Keratinocyte (primary cell): ENCODE results near the gene OLFML2A. TPM values are rescaled to one million over a fixed set of nuclear protein-coding genes. Genes with fewer than 3 reads are reported as not detected.

Source experiments
- DNase-seq: peaks from one replicate; pipeline ENCODE4 v3.0.0-alpha.2; 2011; ENCODE audit warnings: low read depth, missing footprints, low spot score
- FAIRE-seq: peaks from 2 replicates; lab custom pipeline; 2011; peaks lifted over from hg19 to GRCh38; lab: Jason Lieb, UNC
- H2AFZ ChIP-seq: 2 replicates; pipeline ENCODE4 v1.6.0; 2012; ENCODE audit warnings: low read length, control low read depth, inconsistent platforms; ENCODE audit not compliant: control insufficient read depth
- H3K27ac ChIP-seq: 2 replicates; pipeline ENCODE4 v1.5.1; 2011; ENCODE audit warnings: low read length; ENCODE audit not compliant: control insufficient read depth, insufficient read depth
- H3K27me3 ChIP-seq: 3 replicates; pipeline ENCODE4 v1.6.0; 2011; ENCODE audit warnings: low read length; ENCODE audit not compliant: control insufficient read depth, insufficient read depth; ENCODE audit errors: extremely low read depth
- H3K36me3 ChIP-seq, 2 experiments: 2 replicates in 1 of 2; 3 replicates in 1 of 2; pipeline ENCODE4 v1.5.1; 2011; ENCODE audit warnings: low read length in 2 of 2, mild to moderate bottlenecking in 1 of 2; ENCODE audit not compliant: control insufficient read depth in 2 of 2, insufficient read depth in 2 of 2; ENCODE audit errors: extremely low read depth in 1 of 2
- H3K4me1 ChIP-seq: 3 replicates; pipeline ENCODE4 v1.5.1; 2011; ENCODE audit warnings: low read length; ENCODE audit not compliant: control insufficient read depth, insufficient read depth; ENCODE audit errors: extremely low read depth
- H3K4me2 ChIP-seq: 3 replicates; pipeline ENCODE4 v1.6.0; 2011; ENCODE audit warnings: low read depth, low read length; ENCODE audit not compliant: control insufficient read depth, insufficient read depth; ENCODE audit errors: extremely low read depth
- H3K4me3 ChIP-seq, 3 experiments: fragments of 200-600 bp in 1 of 3; sonication (generic) in 1 of 3; 2 replicates in 2 of 3; 3 replicates in 1 of 3; pipeline ENCODE4 v1.5.1; 2011 to 2016; ENCODE audit warnings: low read length in 3 of 3, mild to moderate bottlenecking in 3 of 3, control low read depth in 2 of 3, inconsistent platforms in 1 of 3, low read depth in 1 of 3, mixed read lengths in 1 of 3, mixed run types in 1 of 3, moderate library complexity in 1 of 3; ENCODE audit not compliant: control insufficient read depth in 2 of 3, insufficient read depth in 2 of 3; ENCODE audit errors: extremely low read depth in 1 of 3
- H3K79me2 ChIP-seq: 2 replicates; pipeline ENCODE4 v1.6.0; 2012; ENCODE audit warnings: low read length; ENCODE audit not compliant: control insufficient read depth, insufficient read depth
- H3K9ac ChIP-seq: 3 replicates; pipeline ENCODE4 v1.6.0; 2011; ENCODE audit warnings: low read length; ENCODE audit not compliant: control insufficient read depth, insufficient read depth; ENCODE audit errors: extremely low read depth
- H3K9me1 ChIP-seq: 3 replicates; pipeline ENCODE4 v1.6.0; 2011; ENCODE audit warnings: low read length; ENCODE audit not compliant: control insufficient read depth, insufficient read depth; ENCODE audit errors: extremely low read depth
- H3K9me3 ChIP-seq: 2 replicates; pipeline ENCODE4 v1.5.1; 2012; ENCODE audit warnings: low read depth, low read length; ENCODE audit not compliant: control insufficient read depth
- H4K20me1 ChIP-seq: 3 replicates; pipeline ENCODE4 v1.6.0; 2011; ENCODE audit warnings: low read length; ENCODE audit not compliant: control insufficient read depth, insufficient read depth; ENCODE audit errors: extremely low read depth
- EZH2 ChIP-seq: IDR thresholded peaks from one replicate; pipeline ENCODE4 v1.6.1; 2012; ENCODE audit warnings: inconsistent platforms, mild to moderate bottlenecking, low read length, moderate library complexity
- dilution Hi-C: fragments of 300-500 bp; cut with MboI; formaldehyde crosslinking; loops from one replicate; pipeline ENCODE4 v1.7.0; 2020; ENCODE audit warnings: low sequenced_read_pairs; ENCODE audit not compliant: extremely low pct_ligation_motif_present
- polyA plus RNA-seq, 5 experiments: library from polyadenylated mRNA; depleted of rRNA in 3 of 5; stranded (reverse) in 3 of 5; stranded (forward) in 1 of 5; unstranded in 1 of 5; fragments of >200 nt; gene quantifications; 1 replicate in 1 of 5; 2 replicates in 3 of 5; 3 replicates in 1 of 5; pipeline versions ENCODE4 v1.2.1 to v1.2.3, GENCODE V29; 2011 to 2012; ENCODE audit warnings: missing spikeins in 2 of 5, low read depth in 1 of 5, low replicate concordance in 1 of 5
- TF ChIP-seq, protein P1 (sequence below), 3 experiments: IDR thresholded peaks in 1 of 3; conservative IDR thresholded peaks in 1 of 3; optimal IDR thresholded peaks in 1 of 3; 2 replicates in 2 of 3; 3 replicates in 1 of 3; pipeline versions ENCODE3 to v1.5.1; 2011; ENCODE audit warnings: low read length in 3 of 3, mild to moderate bottlenecking in 3 of 3, moderate library complexity in 2 of 3, control low read depth in 1 of 3, inconsistent platforms in 1 of 3; ENCODE audit not compliant: insufficient read depth in 2 of 3; ENCODE audit errors: extremely low read depth in 1 of 3

OLFML2A gene
- polyA plus RNA-seq, 1 donor (not counting 4 experiments of a cell fraction or from before 2014, with no cell fraction given) = 1.1 TPM

DNA sequence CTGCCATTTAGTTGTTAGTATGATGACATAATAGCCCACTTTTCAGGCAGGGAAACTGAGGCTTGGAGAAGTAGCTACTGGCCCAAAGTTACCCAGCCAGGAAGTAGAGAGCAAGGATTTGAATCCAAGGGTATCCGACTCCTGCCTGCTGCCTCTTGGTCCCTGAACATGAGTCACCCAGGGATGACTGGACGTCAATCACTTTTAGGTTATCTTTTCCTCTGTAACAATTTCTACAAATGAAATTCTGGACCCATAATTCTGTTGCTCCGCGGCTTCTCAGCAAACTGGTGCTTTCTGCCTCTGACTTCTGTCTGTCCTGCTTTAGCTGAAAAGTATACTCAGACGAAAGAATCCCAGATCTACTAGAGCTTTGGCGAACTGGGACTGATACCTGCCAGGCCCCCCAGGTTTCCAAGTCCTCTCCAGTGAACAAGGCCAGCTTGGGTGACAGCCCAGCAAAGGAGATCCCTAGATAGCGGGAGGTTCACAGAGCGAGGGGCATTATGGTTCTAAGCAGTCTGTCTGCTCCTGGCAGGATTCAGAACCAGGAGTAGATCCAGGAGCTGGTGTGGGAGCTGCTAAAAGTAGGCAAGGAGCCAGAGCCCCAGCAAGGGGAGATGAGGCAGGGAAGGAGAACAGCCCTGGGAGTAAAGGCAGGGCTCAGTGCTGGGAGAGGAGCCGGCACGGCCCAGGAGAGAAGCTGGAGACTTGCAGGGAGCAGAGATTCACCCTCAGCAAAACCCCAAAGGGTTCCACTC is 20.6 kb downstream of the OLFML2A start:
- no peak for TF ChIP-seq EZH2
- TF ChIP-seq, protein P1, sequence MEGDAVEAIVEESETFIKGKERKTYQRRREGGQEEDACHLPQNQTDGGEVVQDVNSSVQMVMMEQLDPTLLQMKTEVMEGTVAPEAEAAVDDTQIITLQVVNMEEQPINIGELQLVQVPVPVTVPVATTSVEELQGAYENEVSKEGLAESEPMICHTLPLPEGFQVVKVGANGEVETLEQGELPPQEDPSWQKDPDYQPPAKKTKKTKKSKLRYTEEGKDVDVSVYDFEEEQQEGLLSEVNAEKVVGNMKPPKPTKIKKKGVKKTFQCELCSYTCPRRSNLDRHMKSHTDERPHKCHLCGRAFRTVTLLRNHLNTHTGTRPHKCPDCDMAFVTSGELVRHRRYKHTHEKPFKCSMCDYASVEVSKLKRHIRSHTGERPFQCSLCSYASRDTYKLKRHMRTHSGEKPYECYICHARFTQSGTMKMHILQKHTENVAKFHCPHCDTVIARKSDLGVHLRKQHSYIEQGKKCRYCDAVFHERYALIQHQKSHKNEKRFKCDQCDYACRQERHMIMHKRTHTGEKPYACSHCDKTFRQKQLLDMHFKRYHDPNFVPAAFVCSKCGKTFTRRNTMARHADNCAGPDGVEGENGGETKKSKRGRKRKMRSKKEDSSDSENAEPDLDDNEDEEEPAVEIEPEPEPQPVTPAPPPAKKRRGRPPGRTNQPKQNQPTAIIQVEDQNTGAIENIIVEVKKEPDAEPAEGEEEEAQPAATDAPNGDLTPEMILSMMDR (optimal IDR thresholded peaks at IDR 0.05 in 1 of 3, IDR thresholded peaks at IDR 0.05 in 1 of 3, conservative IDR thresholded peaks at IDR 0.05 in 1 of 3; ENCODE audit: extremely low read depth in 1 of 3, insufficient read depth in 2 of 3, low read length in 3 of 3) = no peak
- no peak overlapping the region for H3K27ac ChIP-seq
- no peak overlapping the region for H3K9ac ChIP-seq
- peaks cover 12% of the 10 kb centered on the region for H3K27me3 ChIP-seq
- H3K9me3 ChIP-seq = no peaks in the 10 kb centered on the region
- dilution Hi-C loops = no loop called here
- H3K79me2 ChIP-seq = no peaks in the 10 kb centered on the region
- DNase-seq (no peak), FAIRE-seq (no peak)
- no peak overlapping the region for H3K4me2 ChIP-seq
- H2AFZ ChIP-seq = no peak overlapping the region
- H4K20me1 ChIP-seq = no peaks in the 10 kb centered on the region
- H3K36me3 ChIP-seq = no peaks in the 10 kb centered on the region
- no peaks in the 10 kb centered on the region for H3K9me1 ChIP-seq
- H3K4me3 ChIP-seq = no peak overlapping the region
- H3K4me1 ChIP-seq = peaks cover 16% of the 10 kb centered on the region

DNA sequence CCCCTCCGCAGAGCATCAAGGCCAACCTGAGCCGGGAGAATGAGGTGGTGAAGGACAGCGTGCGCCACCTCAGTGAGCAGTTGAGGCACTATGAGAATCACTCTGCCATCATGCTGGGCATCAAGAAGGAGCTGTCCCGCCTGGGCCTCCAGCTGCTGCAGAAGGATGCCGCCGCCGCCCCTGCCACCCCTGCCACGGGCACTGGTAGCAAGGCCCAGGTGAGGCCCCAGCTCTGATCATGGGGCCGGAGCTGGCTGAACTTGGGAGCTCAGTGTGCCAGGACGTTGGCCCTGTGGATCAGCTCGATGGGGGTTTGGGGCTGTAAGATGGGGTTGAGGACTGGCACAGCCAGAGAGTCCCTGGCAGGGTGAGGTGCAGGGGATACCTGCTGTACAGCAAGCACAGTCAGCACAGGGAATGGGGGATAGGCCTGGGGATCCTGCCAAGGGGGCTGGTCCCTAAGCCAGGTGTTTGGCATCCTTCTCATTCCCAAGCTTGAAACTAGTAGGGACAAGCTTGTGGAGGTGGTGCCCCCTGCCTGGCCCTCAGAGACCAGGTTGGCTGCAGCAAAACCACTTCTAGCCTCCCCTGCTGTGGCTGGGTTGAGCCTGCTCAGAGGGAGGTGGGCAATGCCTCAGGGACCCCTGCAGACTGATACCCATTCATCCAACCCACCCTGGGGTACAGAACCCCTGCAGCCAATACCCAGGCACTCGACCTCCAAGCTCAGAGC is 22.5 kb downstream of the OLFML2A start:
- DNase-seq (no peak), FAIRE-seq (no peak)
- Histone ChIP-seq H3K9me1 (no peaks in the 10 kb centered on the region), H3K27me3 (peaks cover 12% of the 10 kb centered on the region), H3K27ac (no peak overlapping the region), H3K4me3 (no peak overlapping the region), H4K20me1 (no peaks in the 10 kb centered on the region), H3K9me3 (no peaks in the 10 kb centered on the region), H3K36me3 (no peaks in the 10 kb centered on the region), H3K79me2 (no peaks in the 10 kb centered on the region), H2AFZ (no peak overlapping the region), H3K4me1 (peaks cover 16% of the 10 kb centered on the region), H3K4me2 (no peak overlapping the region), H3K9ac (no peak overlapping the region)
- TF ChIP-seq, protein P1 (optimal IDR thresholded peaks at IDR 0.05 in 1 of 3, IDR thresholded peaks at IDR 0.05 in 1 of 3, conservative IDR thresholded peaks at IDR 0.05 in 1 of 3; ENCODE audit: extremely low read depth in 1 of 3, insufficient read depth in 2 of 3, low read length in 3 of 3) = no peak
- no peak for TF ChIP-seq EZH2
- dilution Hi-C loops = no loop called here
